GM21423 (cell line): ENCODE results near the gene DNAJC13.

Experiments used
- ATAC-seq: cut with Tn5 transposase; IDR thresholded peaks from one replicate; pipeline ENCODE4 v1.9.1; 2021; ENCODE audit warnings: mild to moderate bottlenecking, moderate library complexity; ENCODE audit not compliant: unreplicated experiment

DNAJC13 gene

DNA sequence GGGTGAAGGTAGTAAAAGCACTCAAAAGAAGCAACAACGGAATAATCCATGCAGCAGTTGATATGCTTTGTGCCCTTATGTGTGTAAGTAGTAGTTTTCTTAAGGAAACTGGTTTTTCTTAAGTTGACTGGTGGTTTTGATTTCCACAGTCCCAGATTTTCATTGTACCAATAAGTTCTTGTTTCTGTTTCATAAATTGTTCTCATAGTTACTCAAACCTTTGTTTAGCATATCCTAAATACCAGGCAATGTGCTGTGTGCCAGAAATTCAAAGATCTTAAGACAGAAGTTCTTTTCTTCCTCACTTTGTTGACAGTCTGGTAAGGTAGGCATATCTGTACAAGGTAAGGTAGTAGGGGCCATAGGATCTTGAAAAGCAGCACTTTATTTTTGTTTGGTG, 40.0 kb downstream of the DNAJC13 start:
- no peak for ATAC-seq

DNA sequence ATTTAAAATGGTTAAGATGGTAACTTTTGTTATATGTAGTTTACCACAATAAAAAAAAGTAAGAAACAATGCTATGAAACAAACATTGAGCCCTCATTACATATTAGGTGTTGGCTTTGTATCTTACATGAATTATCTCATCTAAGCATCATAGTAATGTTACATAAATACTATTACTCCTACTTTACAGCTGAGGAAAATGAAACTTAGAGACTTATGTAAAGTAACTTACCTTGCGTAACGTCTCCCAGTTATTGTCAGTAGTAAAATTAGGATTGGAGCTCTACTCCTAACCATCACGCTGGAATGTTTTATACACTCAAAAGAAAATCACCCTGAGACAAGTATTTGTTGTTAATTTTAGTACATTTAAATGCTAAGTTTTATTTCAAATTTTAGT, 42.2 kb downstream of the DNAJC13 start:
- no peak for ATAC-seq

DNA sequence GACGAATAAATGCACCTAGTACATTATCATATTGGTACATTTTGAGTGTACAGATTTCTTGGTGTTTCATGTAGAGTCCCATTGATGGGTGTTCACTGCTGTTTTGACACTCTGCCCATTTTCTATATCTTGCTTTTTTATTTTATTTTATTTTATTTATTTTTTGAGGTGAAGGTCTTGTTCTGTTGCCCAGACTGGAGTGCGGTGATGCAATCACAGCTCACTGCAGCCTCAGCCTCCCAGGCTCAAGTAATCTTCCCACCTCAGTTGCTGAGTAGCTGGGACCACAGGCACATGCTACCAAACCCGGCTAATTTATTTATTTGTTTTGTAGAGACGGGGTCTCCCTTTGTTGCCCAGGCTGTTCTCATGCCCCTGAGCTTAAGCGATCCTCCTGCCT, 44.2 kb downstream of the DNAJC13 start:
- ATAC-seq: no peak

DNA sequence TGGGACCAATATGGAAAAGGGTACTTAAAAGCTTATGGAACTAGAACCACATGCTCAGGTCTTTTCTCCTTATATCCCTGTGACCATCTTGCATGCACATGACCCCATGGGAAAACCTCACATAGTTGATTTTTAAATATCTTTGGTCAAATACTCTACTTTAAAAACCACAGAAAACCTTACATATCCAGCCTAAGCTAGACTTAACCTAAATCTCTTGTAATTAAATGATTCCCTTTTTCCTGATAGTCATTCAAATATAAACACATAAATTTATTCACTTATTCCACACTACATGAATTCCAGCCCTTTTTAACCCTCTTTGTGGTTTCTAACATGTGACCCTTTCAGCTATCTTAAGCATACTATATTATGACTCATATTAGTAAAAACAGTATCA, 46.8 kb downstream of the DNAJC13 start:
- no peak for ATAC-seq

DNA sequence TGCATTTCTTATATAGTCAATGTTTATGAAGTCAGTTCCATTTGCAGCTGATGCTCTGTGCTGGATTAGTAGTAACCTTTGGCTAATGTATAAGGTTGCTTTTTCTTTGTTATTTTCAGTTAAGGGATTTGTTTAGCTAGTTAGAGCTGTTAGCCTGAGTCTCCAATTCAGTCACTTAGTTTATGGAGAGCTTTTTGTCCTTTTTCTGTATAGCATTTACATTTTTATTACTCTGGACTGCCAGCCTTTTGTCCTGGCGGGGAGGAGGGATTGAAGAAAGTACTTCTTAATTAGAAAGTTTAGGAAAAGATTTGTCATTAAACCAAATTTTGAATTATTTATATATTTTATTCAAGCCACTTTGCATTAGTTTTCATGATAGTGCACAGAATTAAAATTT, 52.0 kb downstream of the DNAJC13 start:
- no peak for ATAC-seq

DNA sequence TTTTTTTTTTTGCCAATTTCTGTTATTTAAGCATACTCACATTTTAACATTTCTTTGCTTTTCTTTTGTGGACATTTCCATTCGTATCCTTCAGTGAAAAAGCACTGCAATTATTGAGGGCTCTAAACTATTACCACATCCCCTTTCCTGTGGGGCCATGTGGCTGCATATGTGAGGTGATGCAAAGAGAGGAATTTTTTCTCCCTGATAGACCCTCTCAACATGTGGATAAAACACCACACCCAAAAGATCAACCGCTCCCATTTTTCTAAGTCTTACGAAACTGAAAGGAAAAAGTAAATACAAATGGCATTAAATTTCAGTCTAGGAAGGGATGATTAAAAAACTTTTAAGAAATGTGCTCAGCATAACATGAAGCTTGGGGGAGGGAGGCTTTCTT, 68.8 kb downstream of the DNAJC13 start:
- no peak for ATAC-seq

DNA sequence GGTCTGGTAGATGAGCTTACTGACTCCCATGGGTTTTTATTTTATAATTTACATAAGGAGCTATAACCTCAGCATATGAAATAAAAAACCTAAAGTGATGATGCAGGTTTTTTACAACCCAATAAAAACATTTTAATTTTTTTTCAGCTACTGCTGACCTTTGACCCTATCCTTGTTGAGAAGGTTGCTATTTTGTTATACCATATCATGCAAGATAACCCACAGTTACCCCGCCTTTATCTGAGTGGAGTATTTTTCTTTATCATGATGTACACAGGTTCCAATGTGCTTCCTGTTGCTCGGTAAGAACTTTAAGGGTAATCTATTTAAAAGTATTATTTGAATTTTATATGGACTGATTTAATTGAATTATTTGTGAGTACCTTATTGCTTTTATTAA, 70.8 kb downstream of the DNAJC13 start:
- no peak for ATAC-seq

DNA sequence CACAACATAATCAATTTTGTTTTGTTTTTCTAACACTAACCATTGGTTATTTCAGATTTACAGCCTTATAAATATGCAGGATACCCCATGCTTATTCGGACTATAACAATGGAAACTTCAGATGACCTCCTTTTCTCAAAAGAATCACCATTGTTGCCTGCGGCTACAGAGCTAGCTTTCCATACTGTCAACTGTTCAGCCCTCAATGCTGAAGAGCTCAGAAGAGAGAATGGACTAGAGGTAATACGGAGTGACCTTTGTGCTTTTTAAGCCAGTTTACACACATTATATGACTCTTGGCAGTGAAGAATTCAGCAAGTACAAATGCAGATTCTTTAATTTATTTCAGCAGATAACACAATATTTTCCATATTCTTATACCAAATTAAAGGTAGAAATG, 81.8 kb downstream of the DNAJC13 start:
- ATAC-seq: no peak

DNA sequence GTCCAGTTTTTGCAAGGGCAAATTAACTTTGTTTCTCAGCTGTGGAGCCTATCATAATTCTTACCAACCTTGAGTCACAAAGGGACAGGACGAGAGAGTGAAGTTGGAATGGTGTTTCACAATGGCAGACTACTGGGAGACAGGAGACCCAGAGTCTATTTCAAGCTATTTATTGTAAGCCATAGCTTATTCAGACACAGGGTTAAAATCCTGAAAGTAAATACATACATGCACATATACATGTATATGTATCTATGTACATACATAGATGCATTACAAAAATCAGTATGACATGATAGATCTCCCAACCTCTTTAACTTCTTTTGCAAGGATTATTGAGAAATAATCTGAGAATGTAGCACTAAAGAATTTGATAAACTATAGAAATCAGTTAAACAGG, 86.3 kb downstream of the DNAJC13 start:
- no peak for ATAC-seq

DNA sequence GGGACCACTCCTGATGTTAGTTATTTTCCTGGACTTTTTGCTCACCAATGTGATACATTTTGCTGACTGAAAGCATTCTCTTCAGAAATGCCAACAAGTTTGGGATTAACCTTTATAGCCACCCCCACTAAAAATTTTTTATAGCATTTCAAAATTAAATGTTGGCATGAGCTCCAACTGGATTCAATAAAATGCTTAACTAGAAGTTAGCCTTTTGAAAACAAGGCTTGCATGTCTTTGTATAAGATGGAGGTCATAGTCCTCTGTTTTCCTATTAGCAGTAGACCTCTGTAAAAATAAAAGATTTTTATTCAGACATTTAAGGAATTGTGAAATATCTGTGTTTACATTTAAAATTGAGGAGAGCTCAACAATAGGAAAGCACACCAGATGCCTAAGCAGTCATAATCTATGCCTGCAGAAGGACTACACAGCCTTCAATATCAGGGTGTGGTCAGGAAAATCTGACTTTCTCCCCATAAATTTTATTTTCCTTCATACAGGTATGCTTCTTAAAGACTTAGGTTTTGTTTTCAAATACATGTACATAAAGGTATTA, 87.2 kb downstream of the DNAJC13 start:
- no peak for ATAC-seq

DNA sequence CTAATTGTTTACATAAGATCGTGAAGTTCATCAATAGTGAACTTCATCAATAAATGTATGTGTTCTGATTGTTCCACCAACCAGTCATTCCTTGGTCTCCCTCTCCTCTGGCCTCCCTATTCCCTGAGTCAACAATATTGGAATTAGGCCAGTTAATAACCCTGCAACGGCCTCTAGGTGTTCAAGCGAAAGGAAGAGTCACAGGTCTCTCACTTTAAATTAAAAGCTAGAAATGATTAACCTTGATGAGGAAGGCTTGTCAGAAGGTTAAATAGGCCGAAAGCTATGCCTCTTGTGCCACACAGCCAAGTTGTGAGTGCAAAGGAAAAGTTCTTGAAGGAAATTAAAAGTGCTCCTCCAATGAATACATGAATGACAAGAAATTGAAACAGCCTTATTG, 90.4 kb downstream of the DNAJC13 start:
- ATAC-seq: no peak

DNA sequence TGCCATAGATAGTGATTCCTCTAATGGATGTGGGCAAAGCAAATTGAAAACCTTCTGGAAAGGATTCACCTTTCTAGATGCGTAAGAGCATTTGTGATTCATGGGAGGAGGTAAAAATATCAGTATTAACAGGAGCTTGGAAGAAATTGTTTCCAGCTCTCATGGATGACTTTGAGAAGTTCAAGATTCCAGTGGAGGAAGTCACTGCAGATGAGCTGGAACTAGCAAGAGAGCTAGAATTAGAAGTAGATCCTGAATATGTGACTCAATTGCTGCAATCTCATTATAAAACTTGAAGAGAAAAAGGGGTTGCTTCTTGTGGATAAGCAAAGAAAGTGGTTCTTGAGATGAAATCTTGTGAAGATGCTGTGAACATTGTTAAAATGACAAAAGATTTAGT, 91.8 kb downstream of the DNAJC13 start:
- no peak for ATAC-seq

DNA sequence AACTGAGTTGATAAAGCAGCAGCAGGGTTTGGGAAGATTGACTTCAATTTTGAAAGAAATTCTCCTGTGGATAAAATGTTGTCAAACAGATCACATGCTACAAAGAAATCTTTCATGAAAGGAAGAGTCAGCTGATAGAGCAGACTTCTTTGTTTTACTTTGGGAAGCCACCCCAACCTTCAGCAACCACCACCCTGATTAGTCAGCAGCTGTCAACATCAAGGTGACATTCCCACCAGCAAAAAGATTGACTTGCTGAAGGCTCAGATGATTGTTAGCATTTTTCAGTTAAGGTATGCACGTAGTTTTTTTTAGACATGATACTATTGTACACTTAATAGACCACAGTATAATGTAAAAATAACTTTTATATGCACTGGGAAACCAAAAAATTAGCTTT, 92.2 kb downstream of the DNAJC13 start:
- no peak for ATAC-seq

DNA sequence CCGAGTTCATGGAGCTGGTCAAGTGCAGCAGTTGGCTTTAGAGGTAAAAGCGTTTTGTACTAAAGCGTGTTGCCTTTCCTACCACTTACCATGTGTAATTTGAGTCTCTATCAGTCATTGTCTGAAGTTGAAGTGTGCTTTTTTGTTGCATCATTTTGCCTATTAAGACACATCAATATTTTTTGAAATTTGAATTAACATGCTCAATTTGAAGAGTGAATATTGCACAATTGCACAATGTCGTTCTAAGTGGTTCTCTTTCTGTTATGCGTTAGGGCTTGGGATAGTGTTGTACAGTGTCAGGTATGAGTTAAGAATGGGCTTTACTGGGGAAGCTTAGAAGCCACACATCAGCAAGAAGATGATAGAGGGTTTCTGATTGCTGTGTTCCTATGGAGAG, 95.8 kb downstream of the DNAJC13 start:
- ATAC-seq: no peak

DNA sequence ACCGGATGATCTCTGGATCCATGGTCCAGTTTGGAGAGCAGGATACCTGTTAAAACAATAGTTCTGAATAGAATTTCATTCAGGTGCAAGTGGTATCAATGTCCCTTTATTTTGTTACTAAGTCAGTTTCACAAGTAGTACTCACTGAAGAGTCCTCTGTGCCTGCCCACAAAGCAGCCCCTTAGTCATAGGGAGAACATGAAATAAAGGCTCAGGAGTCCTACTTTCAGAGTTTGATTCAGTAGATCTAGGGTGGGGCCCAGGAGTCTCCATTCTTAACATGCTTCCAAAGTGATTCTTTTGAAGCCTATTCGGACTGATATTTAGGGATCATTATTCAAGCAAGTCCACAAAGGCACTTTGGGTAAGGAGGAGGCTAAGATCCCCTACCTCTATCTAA, 100.0 kb downstream of the DNAJC13 start:
- no peak for ATAC-seq

DNA sequence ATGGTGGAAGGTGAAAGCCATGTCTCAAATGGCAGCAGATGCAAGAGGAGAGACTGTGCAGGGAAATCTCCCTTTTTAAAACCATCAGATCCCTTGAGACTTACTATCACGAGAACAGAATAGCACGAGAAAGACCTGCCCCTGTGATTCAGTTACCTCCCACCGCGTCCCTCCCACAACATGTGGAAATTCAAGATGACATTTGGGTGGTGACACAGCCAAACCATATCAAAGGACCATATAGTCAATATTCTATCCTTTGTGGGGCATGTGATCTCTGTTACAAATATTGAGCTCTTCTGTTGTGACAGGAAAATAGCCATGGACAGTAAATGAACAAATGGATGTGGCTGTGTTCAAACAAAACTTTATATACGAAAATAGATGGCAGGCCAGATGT, 102.6 kb downstream of the DNAJC13 start:
- ATAC-seq: no peak

DNA sequence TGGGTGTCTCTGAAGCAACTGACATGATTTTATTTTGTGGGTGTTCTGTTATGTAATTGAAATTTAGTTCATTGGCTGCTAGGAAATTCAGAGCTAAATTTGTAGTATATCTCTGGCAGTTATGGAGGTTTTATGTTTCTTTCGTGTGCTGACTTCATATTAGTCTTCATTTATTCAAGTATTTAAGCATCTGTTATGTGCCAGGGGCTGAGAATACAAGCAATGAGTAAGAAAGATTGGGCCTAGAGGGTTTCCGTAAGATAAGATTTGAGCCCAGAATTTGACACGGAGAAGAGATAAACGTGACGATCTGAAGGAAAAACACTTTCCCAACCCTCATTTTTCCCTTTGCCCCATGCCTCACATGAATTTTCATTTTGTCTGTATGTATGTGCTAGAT, 104.6 kb downstream of the DNAJC13 start:
- ATAC-seq: no peak

DNA sequence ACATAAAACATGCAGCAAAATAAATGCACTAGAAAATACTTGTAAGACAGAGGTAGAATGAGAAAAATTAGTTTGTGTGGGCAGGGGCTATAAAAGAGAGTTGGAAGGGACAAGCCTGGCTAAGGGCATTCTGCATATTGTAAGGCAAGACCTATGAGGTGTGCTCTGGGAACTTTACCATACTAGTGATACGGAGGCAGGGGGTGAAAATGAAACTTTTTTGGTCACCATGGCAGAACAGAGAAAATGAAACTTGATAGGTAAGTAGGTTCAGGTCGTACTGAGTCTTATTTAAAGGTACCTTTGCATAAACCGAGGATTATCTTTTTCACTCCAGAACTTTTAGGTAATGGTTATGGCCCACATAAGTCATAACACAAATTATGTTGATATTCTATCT, 105.1 kb downstream of the DNAJC13 start:
- peak; percentile 95 for ATAC-seq

DNA sequence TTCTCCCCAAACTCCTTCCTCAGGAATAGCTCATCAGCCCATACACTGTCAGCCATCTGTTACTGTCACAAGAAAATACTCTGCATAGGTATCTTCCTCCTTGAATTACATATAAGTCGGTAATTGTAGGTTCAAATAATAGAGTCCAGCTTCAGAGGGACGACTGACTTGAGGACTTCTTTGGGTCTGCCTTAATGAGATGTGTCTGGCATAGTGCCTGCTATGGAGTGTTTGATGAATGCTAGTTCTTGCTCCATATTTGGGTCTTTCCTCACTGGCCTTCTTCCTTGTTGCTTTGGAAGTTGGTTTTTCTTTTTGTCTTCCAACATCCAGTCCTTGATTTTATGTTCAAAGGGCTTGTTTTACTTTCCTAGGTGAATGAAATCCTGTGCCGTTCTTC, 113.3 kb downstream of the DNAJC13 start:
- no peak for ATAC-seq

DNA sequence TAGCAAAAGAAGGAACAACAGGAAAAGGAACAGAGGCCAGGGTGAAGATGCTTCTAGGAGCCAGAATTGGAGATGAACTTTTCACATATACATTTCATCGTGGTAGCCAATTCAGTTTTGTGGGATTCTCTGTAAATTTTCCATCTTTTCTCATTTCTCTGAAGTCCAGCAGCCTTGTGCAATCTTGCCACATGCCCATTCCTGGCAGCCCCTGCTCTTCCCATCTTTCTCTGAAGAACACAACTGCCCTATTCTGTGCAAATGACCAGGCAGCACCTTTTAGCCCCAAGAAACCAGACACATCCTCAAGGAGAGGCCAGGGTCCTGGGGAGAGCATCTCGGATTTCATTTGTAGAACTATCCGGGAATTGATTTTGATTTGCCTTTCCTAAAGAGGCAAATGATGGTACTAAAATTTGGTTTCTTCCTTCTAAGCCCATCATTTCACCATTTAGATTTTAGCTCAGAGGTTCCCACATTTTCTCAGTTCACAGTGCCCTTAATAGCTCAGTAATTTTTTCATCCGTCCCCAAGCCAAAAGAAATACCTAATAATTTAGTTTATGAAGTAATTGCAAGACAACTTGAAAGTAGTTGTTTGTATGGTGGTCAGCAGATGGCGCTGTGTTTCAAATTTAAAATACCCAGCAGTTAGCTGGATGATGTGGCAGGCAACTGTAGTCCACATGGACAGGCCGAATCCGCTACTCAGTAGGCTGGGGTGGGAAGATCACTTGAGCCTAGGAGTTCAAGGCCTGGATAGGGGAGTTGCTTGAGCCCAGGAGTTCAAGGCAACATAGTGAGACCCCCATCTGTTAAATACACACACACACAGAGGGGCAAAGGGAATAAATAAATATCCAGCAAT, 118.5 kb downstream of the DNAJC13 start:
- ATAC-seq: peak; percentile 62

DNA sequence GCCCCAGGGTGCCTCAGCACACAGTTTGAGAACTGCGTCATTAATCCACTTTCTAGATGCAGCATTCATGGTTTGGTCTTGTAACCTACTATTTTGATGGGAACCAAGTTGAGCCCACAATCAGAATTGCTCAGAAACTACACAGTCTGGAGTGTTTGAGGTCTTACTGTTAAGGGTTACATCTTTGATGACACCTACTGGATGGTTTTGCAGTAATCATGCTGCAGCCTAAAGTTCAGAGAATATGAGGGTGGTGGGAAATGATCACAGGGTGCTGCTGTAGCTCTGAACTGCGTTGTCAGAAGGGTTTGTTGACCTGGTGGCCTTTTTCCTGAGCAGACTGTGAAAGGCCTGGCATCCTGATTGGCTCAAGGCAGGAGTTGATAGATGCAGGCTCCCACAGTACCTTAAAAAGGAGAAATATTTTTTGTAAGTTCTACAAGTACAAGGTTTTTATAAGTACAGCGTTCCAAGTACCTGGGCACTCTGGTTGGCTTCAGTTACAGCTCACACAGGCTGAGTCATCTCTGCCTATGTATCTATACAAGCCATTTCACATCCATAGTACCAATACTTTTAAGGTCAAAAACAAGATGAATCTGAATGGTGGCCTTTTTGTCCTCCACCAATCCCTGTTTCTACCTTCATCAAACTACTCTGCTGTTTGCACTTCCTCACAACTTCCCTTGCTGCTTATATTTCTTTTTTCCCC, 119.3 kb downstream of the DNAJC13 start:
- no peak for ATAC-seq

DNA sequence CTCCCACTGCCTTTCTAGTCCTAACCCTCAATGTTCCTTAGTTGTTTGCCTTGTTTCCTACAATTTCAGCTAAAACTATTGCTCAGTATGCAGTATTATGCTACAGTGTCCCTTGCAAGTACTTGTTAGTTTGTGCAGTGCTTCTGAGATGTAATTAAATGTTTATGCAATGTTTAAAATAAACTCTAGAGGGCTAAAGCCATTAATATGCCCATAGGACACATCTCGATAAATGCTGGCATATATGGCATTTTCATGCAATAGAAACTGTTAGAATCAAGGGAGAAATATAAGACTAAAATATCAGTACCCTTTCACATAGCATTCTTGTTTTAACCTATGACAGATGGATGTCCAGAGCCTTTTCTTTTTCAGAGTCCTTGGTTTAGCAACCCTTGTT, 120.0 kb downstream of the DNAJC13 start:
- ATAC-seq: no peak
